GM19193 (cell line): ENCODE data around the gene NUDCD2.

Experiments used
- POLR2A ChIP-seq: IDR thresholded peaks from 4 replicates; pipeline ENCODE4 v1.6.1; 2011; ENCODE audit not compliant: insufficient read depth, insufficient read length; ENCODE audit errors: extremely low read depth

NUDCD2 gene

DNA sequence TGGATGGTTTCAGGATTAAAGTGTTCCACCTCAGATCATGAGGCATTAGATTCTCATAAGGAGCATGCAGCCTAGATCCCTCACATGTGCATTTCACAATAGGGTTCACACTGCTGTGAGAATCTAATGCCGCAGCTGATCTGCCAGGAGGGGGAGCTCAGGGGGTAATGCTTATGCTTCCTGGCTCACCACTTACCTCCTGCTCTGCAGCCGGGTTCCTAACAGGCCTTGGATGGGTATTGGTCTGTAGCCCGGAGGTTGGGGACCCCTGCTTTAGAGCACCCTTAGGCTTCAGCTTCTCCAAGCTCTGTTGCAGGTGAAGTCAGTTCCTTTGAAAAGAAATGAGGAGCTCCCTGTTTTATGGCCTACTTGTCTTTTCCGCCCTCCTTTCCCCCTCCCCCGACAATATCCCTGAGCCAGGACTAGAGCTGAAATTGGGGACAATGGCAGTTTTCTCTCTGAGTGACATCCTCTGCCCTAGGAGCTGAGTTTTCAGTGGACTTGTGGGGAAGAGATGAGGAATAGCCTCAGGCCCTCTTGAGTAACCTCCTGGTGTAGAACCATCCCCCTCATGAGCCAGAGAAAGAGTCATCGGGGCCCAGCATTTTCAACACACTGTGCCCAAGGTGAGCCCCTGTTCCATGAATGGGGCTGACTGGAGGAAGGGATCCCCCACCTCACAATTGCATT lies 29.3 kb upstream of the NUDCD2 start:
- TF ChIP-seq POLR2A: no peak

DNA sequence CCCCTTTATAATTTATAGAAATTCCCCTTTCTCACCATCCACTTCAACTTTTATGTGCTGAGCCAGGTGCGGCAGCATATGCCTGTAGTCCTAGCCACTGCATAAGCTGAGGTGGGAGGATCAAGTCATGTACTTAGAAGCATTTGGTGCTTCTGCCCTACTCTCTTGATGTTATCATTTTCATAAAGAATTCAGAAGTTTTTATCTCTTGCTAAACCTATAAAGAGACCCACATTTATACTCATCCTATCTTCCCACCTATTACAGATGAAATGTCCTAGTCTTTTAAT lies 19.0 kb upstream of the NUDCD2 start:
- no peak for TF ChIP-seq POLR2A

DNA sequence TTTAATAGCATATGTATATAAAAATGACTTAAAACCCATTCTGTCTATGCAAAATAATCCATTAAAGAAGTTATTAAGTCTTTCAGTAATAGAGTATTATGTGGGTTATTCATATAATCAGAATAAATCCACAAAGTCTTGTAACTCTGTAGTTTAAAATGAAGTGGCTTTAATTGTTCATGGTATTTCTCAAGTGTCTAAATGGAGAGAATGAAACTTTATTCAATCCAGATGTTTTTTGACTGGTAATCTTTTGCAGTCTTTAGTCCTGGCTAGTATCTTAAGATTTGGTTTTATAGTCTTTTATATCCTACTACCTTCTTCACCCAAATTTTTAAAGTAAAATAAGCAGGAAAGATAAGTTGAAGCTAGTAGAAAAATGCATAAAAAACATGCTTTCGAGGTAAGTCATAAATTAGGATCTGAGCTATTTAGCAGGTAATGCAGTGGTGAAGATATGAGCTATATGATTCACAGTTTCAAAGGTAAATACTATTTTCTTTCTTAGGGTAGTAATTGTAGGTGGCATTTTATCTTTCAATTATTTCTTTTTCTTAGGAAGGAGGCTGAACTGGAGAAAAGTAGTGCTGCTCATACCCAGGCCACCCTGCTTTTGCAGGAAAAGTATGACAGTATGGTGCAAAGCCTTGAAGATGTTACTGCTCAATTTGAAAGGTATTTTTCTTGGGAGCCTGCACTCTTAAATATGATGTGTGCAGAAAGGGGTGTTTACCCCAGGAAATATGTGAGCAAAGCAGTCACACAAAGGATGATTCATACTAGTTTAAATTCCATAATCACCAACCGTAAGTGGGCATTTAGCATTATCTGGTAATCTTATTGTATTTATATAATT lies 18.5 kb upstream of the NUDCD2 start:
- no peak for TF ChIP-seq POLR2A

DNA sequence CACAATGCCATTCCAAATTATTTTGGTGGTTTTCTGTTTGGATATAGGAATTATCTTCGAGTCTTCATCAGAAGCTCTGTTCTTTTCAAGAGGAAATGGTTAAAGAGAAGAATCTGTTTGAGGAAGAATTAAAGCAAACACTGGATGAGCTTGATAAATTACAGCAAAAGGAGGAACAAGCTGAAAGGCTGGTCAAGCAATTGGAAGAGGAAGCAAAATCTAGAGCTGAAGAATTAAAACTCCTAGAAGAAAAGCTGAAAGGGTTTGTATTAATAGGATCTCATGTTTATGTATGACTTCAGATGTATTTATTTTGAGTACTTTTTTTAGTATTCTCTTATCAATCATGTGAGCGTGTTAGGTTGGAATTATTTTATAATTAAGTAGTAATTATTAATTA lies 15.5 kb upstream of the NUDCD2 start:
- no peak for TF ChIP-seq POLR2A

DNA sequence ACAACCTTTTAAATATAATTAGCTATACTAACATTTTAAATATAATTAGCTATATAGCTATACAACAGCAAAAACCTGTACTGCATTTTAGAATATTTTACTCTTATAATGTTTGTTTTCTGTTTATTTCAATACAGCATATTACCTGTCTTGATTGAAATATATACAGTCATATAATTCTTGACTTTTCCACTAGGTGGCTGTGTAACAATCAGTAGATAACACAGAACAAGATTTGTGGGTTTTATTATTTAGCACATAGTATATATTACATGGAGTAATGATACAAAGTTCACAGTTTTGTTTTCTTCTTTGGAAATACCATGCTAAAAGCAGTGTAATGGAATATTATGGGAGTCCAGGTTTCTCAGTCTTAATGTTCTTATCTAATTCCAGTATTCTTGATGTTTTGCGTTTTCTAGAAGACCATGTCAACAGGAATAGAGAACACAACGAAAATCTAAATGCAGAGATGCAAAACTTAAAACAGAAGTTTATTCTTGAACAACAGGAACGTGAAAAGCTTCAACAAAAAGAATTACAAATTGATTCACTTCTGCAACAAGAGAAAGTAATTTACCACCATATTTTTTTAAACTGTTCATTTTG lies 13.8 kb upstream of the NUDCD2 start:
- no peak for TF ChIP-seq POLR2A

DNA sequence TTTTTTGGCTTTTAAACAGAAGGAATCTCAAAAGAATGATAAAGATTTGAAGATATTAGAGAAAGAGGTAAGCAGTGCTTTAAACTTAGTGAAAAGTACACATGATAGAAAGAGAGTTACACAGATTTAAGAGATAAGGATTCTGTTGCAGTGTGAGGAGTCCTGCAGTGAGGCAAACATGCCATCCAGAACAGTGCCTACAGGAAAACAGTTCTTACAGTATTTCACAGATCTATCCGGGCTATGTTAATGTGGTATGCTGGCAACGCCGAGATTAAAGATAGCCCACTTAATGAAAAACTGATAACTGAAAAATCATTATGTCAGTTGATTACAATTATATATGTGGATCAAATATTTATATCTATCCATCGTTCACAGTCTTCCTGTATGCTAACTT lies 7.8 kb upstream of the NUDCD2 start:
- TF ChIP-seq POLR2A: no peak

DNA sequence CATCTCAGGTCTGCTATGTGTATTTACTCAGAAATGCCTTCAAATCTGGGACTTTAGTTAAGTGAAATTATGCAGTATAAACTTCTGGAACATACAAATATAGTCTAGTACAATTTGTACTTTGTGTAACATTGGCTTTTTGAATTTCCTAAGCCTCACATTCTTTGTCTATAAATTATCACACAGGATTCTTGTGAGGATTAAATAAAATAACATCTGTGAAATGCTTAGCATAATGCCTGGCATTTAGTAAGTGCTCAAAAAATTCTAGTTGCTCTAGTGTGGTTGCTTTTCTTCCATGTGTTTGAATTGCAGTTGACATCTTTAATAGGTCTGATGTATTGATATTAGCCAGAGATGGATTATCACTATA lies 3.1 kb upstream of the NUDCD2 start:
- no peak for TF ChIP-seq POLR2A

DNA sequence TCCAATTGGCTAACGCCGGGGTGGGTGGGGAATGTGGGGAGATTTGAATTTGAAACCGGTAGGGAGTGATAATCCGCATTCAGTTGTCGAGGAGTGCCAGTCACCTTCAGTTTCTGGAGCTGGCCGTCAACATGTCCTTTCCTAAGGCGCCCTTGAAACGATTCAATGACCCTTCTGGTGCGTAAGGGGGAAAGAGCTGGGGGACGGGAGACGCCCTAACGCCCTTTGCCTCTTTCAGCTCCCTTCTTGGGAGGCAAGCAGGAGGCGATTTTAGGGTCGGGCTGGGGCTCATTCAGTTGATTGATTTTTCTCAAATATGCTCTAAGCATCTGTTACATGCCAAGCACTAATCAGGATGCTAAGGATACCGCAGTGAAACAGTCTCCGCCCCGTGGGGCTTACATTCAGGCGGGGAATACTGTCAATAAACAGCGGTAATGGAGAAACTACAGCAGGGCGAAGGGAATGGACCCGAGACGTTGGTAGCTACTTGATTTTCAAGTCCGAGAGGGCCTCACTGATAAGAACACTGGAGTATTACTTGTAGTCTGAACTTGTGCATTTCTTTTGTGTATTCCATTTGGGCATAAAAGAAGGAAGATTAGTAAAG lies 765 bp upstream of the NUDCD2 start, which contains the start of gene HMMR:
Gene HMMR (plus strand): TSS at position 71 of the 610 bp plus-strand sequence. CDS start 61 bp downstream, at position 132.
- peak; percentile 71 for TF ChIP-seq POLR2A

DNA sequence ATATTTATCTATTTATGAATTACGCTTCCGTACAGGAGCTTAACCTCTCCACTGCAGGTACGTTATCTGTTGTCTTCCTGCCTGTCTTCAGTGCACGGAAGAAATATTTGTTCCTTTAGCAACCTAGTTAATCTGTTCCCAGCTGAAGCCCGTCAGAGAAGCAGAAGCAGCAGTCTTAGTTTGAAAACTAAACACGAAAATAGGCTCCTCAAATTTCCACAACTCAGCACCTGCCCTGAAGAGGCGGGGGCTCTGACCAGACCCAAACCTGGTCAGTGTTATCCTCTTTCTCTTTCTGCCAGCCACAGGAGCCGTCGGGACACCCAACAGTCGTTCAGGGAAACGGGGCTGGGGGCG lies 462 bp downstream of the NUDCD2 start:
- TF ChIP-seq POLR2A: no peak

DNA sequence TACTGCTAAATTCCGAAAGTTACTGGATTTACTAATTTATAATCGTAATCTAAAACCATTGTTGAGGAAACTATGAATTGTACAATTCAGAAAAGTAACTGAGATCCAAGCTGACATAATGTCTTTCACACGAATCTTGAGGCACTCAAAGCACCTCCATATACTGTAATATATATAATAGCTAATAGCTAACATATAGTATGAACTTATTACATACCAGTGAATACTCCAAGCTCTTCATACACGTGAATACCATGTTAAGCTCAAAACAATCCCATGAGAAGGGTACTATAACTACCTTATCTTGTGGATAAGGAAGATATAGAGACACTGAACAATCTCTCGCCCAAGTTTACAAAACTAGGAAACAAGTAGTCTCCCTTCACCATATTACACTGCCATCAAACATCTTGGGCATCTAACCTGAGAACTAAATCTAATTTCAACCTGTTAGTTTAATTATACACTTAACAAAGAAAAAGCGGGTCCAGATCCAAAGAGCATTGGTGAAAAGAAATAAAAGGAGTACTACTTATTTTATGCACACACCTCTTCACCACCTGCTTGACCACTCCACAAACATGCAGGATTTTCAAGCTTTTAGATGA lies 1.0 kb downstream of the NUDCD2 start:
- TF ChIP-seq POLR2A: no peak

DNA sequence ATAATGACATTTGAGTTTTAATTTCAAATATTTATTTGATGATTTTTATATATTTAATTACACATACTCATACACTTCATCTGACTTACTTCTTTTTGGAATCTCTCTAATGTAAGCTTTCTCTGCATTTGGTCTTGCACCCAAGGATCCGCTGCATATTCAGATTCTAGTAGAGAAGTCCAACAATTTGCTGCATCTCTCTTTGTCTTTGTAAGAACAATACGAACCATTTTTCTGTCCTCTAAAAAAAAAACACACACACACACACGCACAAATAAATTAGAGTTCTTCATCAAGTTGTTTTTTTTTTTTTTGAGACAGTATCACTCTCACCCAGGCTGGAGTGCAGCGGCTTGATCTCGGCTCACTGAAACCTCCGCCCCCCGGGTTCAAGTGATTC lies 3.1 kb downstream of the NUDCD2 start:
- no peak for TF ChIP-seq POLR2A

DNA sequence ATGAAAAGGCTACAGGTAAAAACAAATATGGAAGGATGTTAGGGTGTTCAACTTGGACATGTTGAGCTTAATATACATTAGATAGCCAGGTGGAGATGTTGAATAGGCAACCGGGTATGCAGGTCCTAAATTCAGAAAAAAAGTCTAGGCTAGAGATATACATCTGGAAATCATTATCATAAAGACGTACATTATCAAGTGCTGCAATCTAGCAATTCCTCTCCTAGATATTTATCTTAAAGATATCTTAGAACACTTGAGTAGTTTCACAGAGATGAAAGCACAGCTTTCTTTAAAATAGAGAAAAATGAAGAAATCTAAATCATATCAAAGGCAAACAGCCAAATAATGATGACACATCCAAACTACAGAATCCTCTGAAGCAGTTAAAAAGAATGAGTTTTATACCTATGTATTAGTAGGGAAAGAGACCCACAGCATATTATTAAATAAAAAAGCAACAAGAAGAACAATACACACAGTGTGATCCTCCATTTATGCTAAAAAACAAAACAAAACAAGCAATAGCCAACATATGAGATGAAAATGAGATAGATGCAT lies 3.8 kb downstream of the NUDCD2 start:
- TF ChIP-seq POLR2A: no peak

DNA sequence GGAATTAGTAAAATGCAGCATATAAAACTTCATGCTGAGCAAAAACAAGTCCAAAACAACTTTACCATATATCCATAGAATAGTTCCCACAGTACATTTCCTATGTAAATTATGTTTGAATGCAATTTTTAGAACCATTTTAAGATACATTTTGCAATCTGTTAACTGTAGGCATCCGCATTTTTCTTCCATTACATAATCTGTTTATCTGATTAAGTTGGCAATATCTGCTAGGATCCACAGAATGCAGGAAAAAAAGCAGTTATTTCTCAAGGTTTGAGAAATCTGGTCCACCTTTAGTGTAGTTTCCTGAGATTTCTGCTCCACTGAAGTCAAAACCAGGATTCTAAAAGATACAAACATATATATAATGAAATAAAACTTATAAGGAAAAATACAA lies 6.2 kb downstream of the NUDCD2 start:
- TF ChIP-seq POLR2A: no peak

DNA sequence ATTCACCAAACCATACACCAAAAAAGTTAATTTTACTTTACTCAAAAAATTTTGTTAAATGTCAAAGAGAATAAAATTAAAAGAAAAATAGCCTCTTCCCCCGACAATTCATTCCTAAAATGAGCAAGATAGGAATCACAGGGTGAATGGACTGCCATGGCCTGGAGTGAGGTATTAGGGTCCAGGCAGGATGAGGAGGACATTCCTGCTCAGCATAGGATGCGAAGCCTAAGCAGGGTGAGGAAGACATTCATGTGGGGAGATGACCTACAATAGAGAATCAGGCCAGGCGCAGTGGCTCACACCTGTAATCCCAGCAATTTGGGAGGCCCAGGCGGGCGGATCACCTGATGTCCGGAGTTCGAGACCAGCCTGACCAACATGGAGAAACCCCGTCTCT lies 8.4 kb downstream of the NUDCD2 start:
- no peak for TF ChIP-seq POLR2A

DNA sequence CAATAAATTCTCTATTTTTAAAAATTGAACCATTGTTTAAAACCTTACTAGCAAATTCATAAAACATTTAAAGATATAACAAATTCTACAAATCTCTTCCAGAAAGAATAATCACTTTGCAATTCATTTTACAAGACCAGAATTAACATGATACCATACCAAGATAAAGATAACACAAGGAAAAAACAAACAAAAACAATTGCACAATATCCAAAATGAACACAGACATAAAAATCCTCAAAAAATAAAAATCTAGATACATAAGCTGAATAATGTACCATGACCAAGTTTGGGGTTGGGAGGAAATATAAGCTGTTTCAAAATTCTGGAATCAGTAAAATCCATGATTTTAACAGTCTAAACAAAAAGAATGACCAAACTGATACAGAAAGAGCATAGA lies 11.4 kb downstream of the NUDCD2 start:
- TF ChIP-seq POLR2A: no peak
